ENCODE measurements around the gene PROB1.

GRCh38 chr5:139387611-139388197 lies 7.2 kb downstream of the PROB1 start:
- TF ChIP-seq CTCF (IDR thresholded peaks at IDR 0.05; ENCODE audit: poor library complexity): no peak
- no peak for TF ChIP-seq EZH2 (IDR thresholded peaks at IDR 0.05; ENCODE audit: borderline replicate concordance)
- TF ChIP-seq EZH2phosphoT487 (IDR thresholded peaks at IDR 0.05; ENCODE audit: low read depth, severe bottlenecking, unreplicated experiment): no peak

All from hepatocyte (in vitro differentiated cells).